Activated CD8-positive, alpha-beta T cell treated with anti-CD3 and anti-CD28 coated beads for 36 hours (primary cell): Measurements from ENCODE around the gene LMAN2. TPM values are rescaled to one million over a fixed set of nuclear protein-coding genes. Genes with fewer than 3 reads are reported as not detected.

Source experiments
- ATAC-seq: fragments of 200-7000 bp; cut with Tn5 transposase; one replicate; pipeline ENCODE4 v1.10.0; 2021; ENCODE audit warnings: mild to moderate bottlenecking, moderate library complexity
- CTCF ChIA-PET: fragments of 350-600 bp; sonication (Branson Sonifier 250); formaldehyde crosslinking; loops from one replicate; lab custom pipeline; 2021; ENCODE audit warnings: antibody characterized with exemption; lab: Charles Lee
- POLR2A ChIA-PET: fragments of 350-600 bp; sonication (Branson Sonifier 250); formaldehyde crosslinking; loops from one replicate; lab custom pipeline; 2021; ENCODE audit warnings: antibody characterized with exemption; lab: Charles Lee
- DNase-seq: peaks from one replicate; pipeline ENCODE4 v3.0.0-alpha.2; 2020
- H3K27ac Mint-ChIP-seq: one replicate; pipeline ENCODE4 v1.8.0; 2021; ENCODE audit warnings: mild to moderate bottlenecking, mixed read lengths
- H3K27me3 Mint-ChIP-seq: one replicate; pipeline ENCODE4 v1.8.0; 2021; ENCODE audit warnings: mixed read lengths
- H3K36me3 Mint-ChIP-seq: one replicate; pipeline ENCODE4 v1.8.0; 2021; ENCODE audit warnings: low read depth, mixed read lengths
- H3K4me1 Mint-ChIP-seq: one replicate; pipeline ENCODE4 v1.8.0; 2021; ENCODE audit warnings: low read depth, mixed read lengths
- H3K4me3 Mint-ChIP-seq: one replicate; pipeline ENCODE4 v1.8.0; 2021; ENCODE audit warnings: mild to moderate bottlenecking, moderate library complexity, mixed read lengths
- H3K9me3 Mint-ChIP-seq: one replicate; pipeline ENCODE4 v1.8.0; 2021; ENCODE audit warnings: mixed read lengths
- CTCF ChIP-seq: fragments of 200-600 bp; IDR thresholded peaks from one replicate; pipeline ENCODE4 v1.8.0; 2022; ENCODE audit warnings: antibody characterized with exemption, mild to moderate bottlenecking
- intact Hi-C: fragments of 100-400 bp; cut with micrococcal nuclease; formaldehyde crosslinking; loops from one replicate; pipeline ENCODE4 v1.10.0; 2022
- total RNA-seq, 2 experiments: library from RNA; stranded (reverse); gene quantifications; one replicate each; pipeline ENCODE4 v1.2.3, GENCODE V29; 2021

The LMAN2 gene
- total RNA-seq, 2 experiments from 2014 or later = 79.9 to 87.5 TPM

- H3K27me3 Mint-ChIP-seq = no peaks in the 10 kb centered on the region
- CTCF ChIA-PET = interaction anchor here (1.2 to 6.8 kb wide), 7 partner anchors 10 to 48 kb away, joined by 3 to 55 read pairs (median 9); no protein-coding TSS in a partner anchor
- no peak for TF ChIP-seq CTCF
- H3K27ac Mint-ChIP-seq = no peak overlapping the region
- POLR2A ChIA-PET = interaction anchor here (0.6 to 1.5 kb wide), 4 partner anchors 9 to 43 kb away, joined by 3 to 5 read pairs (median 4); no protein-coding TSS in a partner anchor
- no peak overlapping the region for H3K4me3 Mint-ChIP-seq
- ATAC-seq (no peak), DNase-seq (no peak)
- H3K36me3 Mint-ChIP-seq = peaks cover 6% of the 10 kb centered on the region
- H3K4me1 Mint-ChIP-seq = peaks cover 56% of the 10 kb centered on the region
- H3K9me3 Mint-ChIP-seq = peaks cover 14% of the 10 kb centered on the region
- intact Hi-C loops = loop anchor here (5.0 kb wide), 1 partner anchor 39 kb away; no protein-coding TSS in a partner anchor
Observed at GRCh38 chr5:177355868-177356168, 4.3 kb upstream of the LMAN2 start.

- ATAC-seq = no peak
- CTCF ChIA-PET = interaction anchor here (0.7 to 6.8 kb wide), 12 partner anchors 9 to 99 kb away, joined by 3 to 55 read pairs (median 4); no protein-coding TSS in a partner anchor
- no peak overlapping the region for H3K4me3 Mint-ChIP-seq
- H3K4me1 Mint-ChIP-seq = peaks cover 59% of the 10 kb centered on the region
- intact Hi-C loops = loop anchor here (5.0 kb wide), 1 partner anchor 38 kb away; no protein-coding TSS in a partner anchor
- H3K27me3 Mint-ChIP-seq = no peaks in the 10 kb centered on the region
- POLR2A ChIA-PET = interaction anchor here (1.1 to 1.5 kb wide), 4 partner anchors 9 to 43 kb away, joined by 3 to 5 read pairs (median 4); no protein-coding TSS in a partner anchor
- no peak for DNase-seq
- no peak overlapping the region for H3K27ac Mint-ChIP-seq
- H3K36me3 Mint-ChIP-seq = peaks cover 6% of the 10 kb centered on the region
- TF ChIP-seq CTCF = no peak
- H3K9me3 Mint-ChIP-seq = peaks cover 14% of the 10 kb centered on the region
Observed at GRCh38 chr5:177355162-177355867, 3.8 kb upstream of the LMAN2 start.

GRCh38 chr5:177354711-177355110, 3.2 kb upstream of the LMAN2 start:
- peaks cover 10% of the 10 kb centered on the region for H3K36me3 Mint-ChIP-seq
- ChIA-PET CTCF (interaction anchor here (0.7 to 3.2 kb wide), 10 partner anchors 14 to 100 kb away, joined by 3 to 13 read pairs (median 4); no protein-coding TSS in a partner anchor), POLR2A (interaction anchor here (1.4 to 1.5 kb wide), 3 partner anchors 12 to 27 kb away, joined by 3 to 4 read pairs (median 4); no protein-coding TSS in a partner anchor)
- ATAC-seq = no peak
- DNase-seq = no peak
- H3K9me3 Mint-ChIP-seq = peaks cover 14% of the 10 kb centered on the region
- H3K4me1 Mint-ChIP-seq = peaks cover 59% of the 10 kb centered on the region
- H3K27ac Mint-ChIP-seq = no peak overlapping the region
- intact Hi-C loops = loop anchor here (5.0 kb wide), 1 partner anchor 37 kb away; no protein-coding TSS in a partner anchor
- no peak for TF ChIP-seq CTCF
- no peaks in the 10 kb centered on the region for H3K27me3 Mint-ChIP-seq
- H3K4me3 Mint-ChIP-seq = no peak overlapping the region

GRCh38 chr5:177354256-177354655, 2.8 kb upstream of the LMAN2 start:
- no peak overlapping the region for H3K27ac Mint-ChIP-seq
- H3K4me3 Mint-ChIP-seq = no peak overlapping the region

More at GRCh38 chr5:177354256-177354655, 2.8 kb upstream of the LMAN2 start:
- DNase-seq (no peak), ATAC-seq (no peak)
- ChIA-PET POLR2A (interaction anchor here (1.4 kb wide), 2 partner anchors 23 to 27 kb away, joined by 3 to 4 read pairs; no protein-coding TSS in a partner anchor), CTCF (interaction anchor here (0.7 to 2.6 kb wide), 8 partner anchors 15 to 100 kb away, joined by 3 to 9 read pairs (median 3); no protein-coding TSS in a partner anchor)
- peaks cover 14% of the 10 kb centered on the region for H3K9me3 Mint-ChIP-seq
- H3K36me3 Mint-ChIP-seq = peaks cover 11% of the 10 kb centered on the region
- intact Hi-C loops = no loop called here
- H3K27me3 Mint-ChIP-seq = no peaks in the 10 kb centered on the region
- TF ChIP-seq CTCF = no peak
- H3K4me1 Mint-ChIP-seq = peaks cover 58% of the 10 kb centered on the region
